GM18517 (cell line): ENCODE results near the gene ACVR2B.
"Not testable (repeated sequence)": the region's sequence is repeated elsewhere in the genome, so short reads cannot be mapped to it uniquely, and the experiment has no call there.

Experiments
- ATAC-seq: cut with Tn5 transposase; IDR thresholded peaks from one replicate; pipeline ENCODE4 v1.9.1; 2021; ENCODE audit warnings: mild to moderate bottlenecking, moderate library complexity; ENCODE audit not compliant: unreplicated experiment

The ACVR2B gene

DNA sequence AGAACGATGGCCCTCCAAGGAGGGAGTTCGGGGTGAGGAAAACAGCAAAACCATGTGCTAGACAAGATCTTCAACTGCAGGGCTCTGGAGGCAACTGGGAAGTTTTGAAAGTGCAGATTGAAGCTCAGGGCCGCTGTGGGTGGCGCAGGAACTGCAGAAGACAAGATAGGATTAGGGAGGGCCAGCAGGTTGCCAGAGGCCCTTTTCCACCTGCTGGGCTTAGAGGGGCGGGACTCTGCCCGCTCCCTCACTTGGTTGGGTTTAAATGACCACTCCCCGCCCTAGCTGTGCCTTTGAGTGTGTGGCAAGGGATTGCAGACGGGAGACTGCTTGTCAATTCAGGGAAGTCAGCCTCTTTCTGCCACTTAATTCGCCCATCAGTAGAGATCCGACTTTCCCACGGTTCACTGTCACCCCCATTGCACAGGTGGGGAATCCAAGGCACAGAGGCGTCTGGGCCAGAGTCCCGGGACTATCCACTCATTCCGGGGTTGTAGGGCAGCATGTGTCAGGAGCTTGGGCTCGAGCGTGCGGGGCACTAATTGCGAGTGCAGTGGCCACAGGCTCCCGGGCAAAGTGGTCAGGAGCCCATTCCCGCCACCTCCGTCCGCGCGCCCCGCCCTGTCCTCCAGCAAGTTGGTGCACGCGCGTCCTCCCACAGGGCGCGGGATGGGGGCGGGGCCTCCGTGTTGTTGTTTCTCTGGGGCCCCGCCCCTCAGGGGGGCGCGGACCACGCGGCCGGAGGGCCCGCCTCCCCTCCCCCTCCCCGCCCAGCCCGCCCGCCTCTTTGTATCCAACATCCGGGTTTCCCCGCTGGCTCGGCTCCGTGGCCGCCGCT lies at the start of gene ACVR2B:
TSS of gene ACVR2B (plus strand) at position 816 of the 838 bp plus-strand sequence. CDS start 433 bp downstream, outside the sequence.
- ATAC-seq, result peak; percentile 39

DNA sequence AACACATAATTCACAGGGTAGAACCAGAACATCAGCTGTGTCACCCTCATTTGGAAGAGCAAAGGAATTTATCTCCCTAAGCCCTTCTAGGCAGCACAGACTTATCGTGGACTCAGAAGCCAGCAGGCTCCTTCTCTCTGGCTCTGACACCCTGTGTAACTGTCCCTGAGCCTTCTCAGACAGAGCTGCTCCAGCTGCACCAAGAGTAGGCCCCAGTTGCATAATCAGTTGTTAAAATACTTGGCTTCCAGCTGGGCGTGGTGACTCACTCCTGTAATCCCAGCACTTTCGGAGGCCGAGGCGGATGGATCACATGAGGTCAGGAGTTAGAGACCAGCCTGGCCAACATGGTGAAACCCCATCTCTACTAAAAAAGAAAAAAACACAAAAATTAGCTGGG lies 49.4 kb upstream of the ACVR2B start:
- no peak for ATAC-seq

DNA sequence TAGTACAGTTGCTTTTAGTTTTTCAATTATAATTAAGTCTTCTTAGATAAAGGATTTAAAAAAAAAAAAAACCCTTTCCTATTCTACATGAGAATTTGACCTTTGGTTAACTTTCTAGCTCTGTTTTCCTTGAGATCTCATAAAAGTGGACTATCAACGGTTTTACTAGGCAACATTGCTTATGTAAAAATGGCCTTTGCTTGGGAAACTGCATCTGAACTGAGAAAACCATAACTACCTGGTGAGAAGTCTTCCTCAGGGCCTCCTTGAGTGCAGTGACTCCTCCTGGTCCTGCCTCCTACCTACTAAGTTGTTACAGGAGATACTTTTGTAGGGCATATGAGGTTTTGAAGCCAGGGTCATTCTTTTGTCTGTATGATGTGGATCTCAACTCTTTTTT lies 42.1 kb upstream of the ACVR2B start:
- no peak for ATAC-seq

DNA sequence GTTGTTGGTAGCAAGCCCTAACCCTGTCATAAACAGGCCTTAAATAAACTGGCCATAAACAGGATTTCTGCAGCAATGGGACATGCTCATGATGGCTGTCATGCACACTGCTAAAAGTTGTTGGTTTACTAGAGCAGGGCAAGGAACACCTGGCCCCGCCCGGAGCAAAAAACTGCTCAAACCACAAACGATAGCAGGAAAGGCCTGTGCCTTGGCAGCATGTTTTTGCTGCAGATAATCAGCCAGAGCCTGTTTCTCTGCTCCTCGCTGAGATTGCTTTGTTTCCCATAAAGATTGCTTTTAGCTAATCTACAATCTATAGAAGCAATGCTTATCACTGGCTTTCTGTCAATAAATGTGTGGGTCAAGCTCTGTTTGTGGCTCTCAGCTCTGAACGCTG lies 32.9 kb upstream of the ACVR2B start:
- ATAC-seq, result not testable (repeated sequence)

DNA sequence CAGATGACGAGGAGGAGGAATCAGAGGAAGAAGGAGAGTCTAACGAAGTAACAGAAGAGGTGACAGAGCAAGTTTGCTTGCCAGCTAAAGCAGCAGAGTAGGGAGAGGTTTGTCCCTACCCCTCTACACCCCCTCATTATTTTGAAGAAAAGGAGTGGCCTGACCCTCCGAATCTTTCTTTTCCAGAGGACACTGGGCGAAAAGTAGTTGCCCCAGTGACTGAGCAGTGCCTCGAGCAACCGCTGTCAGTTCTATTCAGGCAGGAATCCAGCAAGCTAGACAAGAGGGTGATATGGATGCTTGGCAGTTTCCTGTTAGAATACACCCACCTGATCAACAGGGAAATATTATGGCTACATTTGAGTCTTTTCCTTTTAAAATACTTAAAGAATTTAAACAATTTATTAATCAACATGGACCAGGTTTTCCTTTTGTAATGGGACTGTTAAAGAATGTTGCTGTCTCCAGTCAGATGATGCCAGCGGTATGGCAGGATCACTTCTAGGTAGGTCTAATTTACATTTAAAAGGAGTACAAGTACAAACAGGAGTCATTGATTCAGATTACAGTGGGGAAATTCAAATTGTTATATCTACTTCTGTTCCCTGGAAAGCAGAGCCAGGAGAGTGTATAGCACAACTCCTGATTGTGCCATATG lies 31.9 kb upstream of the ACVR2B start:
- no peak for ATAC-seq

DNA sequence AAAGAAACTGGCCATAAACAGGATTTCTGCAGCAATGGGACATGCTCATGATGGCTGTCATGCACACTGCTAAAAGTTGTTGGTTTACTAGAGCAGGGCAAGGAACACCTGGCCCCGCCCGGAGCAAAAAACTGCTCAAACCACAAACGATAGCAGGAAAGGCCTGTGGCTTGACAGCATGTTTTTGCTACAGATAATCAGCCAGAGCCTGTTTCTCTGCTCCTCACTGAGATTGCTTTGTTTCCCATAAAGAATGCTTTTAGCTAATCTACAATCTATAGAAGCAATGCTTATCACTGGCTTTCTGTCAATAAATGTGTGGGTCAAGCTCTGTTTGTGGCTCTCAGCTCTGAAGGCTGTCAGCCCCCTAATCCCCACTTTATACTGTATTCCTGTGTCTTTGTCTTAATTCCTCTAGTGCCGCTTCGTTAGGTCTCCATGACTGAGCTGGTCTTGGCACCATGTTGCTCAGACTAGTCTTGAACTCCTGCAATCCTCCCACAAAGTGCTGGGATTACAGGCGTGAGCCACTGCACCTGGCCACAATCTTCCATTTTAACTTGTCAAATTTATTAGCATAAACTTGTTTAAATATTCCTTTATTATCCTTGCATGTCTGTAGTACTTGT lies 26.8 kb upstream of the ACVR2B start:
- not testable (repeated sequence) for ATAC-seq

DNA sequence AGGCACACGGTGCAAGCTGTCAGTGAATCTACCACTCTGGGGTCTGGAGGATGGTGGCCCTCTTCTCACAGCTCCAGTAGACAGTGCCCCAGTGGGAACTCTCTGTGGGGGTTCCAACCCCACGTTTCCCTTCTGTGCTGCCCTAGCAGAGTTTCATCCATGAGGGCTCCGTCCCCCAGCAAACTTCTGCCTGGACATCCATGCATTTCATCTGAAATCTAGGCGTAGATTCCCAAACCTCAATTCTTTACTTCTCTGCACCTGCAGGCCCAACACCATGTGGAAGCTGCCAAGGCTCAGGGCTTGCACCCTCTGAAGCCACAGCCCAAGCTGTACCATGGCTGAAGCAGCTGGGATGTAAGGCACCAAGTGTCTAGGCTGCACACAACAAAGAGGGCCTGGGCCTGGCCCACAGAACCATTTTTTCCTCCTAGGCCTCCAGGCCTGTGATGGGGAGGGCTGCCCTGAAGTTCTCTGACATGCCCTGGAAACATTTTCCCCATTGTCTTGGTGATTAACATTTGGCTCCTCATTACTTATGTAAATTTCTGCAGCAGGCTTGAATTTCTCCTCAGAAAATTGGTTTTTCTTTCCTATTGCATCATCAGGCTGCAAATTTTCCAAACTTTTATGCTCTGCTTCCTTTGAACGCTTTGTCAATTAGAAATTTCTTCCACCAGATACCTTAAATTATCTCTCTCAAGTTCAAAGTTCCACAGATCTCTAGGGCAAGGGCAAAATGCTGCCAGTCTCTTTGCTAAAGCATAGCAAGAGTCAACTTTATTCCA lies 20.6 kb upstream of the ACVR2B start:
- ATAC-seq, result not testable (repeated sequence)

DNA sequence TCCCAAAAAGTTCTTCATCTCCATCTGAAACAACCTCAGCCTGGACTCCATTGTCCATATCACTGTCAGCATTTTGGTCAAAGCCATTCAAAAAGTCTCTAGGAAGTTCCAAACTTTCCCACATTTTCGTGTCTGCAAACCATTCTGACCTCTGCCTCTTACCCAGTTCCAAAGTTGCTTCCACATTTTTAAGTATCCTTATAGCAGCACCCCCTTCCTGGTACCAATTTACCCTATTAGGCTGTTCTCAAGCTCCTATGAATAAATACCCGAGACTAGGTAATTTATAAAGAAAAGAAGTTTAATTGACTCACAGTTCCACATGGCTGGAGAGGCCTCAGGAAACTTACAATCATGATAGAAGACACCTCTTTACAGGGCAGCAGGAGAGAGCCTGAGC lies 20.0 kb upstream of the ACVR2B start:
- ATAC-seq, result not testable (repeated sequence)

DNA sequence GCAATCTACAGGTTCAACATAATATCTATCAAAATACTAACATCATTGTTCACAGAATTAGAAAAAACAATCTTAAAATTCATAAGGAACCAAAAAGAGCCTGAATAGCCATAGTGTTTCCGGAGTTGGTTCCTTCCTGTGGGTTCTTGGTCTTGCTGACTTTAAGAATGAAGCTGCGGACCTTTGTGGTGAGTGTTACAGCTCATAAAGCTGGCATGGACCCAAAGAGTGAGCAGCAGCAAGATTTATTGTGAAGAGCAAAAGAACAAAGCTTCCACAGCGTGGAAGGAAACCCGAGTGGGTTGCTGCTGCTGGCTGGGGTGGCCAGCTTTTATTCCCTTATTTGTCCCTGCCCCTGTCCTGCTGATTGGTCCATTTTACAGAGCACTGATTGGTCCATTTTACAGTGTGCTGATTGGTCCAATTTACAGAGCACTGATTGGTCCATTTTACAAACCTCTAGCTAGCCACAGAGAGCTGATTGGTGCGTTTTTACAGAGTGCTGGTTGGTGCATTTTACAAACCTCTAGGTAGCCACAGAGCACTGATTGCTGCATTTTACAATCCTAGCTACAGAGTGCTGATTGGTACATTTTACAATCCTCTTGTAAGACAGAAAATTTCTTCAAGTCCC lies 15.1 kb upstream of the ACVR2B start:
- ATAC-seq, result not testable (repeated sequence)

DNA sequence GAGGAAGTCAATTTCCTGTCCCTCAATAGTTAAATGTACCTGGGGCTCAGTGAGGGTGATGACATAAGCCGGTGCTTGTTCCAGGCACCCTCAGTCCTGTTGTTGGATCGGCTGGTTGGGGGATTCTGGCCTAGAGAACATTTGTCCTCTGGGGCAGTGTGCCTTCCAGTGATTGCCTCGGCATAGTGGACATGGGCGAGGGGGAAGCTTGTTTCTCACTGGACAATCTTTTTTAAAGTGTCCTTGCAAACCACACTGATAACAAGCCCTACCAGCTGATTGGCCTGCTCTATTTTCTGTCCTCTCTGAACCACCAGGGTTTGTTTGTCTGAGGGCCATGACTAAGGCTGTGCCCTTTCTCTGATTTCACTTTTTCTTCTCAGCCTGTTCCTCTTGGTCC lies 10.5 kb upstream of the ACVR2B start:
- not testable (repeated sequence) for ATAC-seq

DNA sequence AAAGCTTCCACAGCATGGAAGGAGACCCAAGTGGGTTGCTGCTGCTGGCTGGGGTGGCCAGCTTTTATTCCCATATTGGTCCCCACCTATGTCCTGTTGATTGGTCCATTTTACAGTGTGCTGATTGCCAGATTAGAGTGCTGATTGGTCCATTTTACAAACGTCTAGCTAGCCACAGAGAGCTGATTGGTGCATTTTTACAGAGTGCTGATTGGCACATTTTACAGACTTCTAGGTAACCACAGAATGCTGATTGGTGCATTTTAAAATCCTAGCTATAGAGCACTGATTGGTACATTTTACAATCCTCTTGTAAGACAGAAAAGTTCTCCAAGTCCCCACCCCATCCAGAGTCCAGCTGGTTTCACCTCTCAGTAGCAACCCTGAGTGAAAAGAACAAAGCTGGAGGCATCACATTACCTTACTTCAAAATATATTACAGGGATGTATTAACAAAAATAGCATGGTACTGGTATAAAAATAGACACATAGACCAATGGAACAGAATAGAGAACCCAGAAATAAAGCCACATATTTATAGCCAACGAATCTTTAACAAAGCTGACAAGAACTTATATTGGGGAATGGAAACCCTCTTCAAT lies 7.5 kb upstream of the ACVR2B start:
- no peak for ATAC-seq

DNA sequence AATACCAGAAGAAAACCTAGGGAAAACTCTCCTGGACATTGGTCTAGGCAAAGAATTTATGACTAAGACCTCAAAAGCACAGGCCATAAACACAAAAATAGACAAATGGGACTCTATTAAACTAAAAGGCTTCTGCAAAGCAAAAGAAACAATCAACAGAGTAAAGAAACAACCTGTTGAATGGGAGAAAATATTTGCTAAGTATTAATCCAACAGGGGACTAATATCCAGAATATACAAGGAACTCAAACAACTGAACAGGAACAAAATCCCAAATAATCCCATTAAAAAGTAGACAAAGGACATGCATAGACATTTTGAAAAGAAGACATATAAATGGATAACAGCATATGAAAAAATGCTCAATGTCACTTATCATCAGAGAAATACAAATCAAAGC lies 6.9 kb upstream of the ACVR2B start:
- ATAC-seq, result no peak

DNA sequence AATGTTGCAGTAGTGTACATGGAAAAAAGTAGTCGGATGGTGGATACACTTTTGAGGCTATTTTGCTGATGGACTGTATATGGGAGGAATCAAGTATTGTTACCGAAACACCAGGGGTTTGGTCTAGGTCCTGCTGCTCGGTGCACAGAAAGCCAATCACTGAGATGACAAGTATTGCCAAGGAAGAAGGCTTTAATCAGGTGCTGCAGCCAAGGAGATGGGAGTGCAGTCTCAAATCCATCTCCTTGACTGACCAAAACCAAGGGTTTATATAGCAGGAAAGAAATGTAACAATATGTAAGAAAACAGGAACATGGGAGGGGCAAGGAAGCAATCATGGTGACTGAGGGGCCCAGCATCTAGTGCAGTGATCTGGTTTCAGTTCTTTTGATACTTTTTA lies 2.8 kb upstream of the ACVR2B start:
- no peak for ATAC-seq

DNA sequence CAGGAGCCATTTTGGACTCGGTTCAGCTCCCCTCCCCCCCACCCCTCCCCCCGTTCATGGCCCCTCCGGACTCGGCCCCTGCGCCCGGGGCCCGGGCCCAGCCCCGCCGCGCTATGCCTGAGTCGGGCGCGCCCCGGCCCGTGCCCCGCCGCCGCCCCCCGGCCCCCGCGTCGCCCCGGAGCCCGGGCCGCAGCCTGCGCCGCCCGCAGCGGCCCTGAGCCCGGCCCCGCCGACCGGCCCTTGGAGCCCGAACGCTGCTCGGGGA lies 155 bp downstream of the ACVR2B start:
- no peak for ATAC-seq

DNA sequence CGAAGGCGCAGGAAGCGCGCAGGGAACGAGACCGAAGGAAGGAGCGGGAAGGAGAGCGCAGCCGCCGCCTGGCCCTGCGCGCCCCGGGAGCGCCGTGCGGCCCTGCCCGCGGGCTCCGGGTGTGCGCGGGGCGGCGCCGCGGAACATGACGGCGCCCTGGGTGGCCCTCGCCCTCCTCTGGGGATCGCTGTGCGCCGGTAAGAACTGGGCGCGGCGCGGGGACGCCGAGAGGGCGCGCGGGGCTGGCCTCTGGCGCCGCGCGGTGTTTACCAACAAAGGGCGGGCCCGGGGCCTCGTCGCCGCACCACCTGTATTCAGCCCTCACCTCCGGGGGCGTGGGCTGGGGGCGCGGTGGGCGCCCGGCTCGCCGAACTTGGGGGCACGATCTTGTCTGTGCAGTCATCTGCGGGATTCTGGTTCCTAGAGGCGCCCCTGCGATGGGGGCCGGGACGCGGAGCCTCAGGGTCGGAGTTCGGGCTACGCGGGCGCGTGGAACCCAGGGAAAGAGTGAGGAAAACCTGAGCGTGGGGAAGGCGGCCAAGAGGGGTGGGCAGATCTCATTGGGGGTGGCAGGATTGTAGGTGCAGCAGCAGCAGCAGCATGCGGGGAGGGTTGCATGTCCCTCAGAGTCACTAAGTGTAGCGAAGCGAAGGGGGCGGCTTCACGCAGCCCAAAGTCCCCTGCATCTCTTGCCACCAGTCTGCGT lies 641 bp downstream of the ACVR2B start:
- ATAC-seq, result peak; percentile 35

DNA sequence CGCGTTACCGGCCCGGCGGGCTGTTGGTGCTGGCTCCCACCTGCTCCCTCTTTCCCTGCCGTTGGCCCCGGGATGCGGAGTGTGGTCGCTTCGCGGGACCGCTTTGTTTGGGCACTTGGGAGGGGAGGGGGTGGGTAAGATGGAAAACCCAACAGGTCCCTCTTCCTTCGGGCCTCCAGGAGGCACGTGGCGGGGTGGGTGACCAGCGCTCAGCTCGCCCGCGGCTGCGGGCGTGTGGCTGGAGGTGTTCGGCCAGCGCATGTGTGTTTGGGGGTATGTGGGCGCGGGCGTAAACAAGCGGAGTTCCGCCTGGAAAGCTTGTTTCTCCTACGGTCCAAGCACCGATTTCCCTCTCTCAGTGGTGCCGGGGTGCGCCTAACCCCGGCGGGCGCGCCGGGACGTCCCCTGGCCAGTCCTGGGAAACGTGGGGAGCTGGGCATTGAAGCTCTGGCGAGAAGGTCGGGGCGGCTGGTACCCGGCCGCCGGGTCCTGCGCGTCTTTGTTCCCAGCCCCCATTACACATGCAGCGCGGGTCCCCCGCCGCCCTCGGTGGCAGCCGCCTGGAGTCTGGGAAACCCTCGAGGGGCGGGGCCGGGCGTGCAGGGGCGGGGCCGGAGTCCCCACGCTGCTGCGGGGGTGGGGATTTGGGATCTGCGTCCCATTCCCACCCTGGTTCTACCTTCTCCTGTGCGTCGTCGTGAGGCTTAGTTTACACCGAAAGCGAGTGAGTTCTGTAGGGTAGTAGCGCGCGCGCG lies 1.4 kb downstream of the ACVR2B start:
- no peak for ATAC-seq

DNA sequence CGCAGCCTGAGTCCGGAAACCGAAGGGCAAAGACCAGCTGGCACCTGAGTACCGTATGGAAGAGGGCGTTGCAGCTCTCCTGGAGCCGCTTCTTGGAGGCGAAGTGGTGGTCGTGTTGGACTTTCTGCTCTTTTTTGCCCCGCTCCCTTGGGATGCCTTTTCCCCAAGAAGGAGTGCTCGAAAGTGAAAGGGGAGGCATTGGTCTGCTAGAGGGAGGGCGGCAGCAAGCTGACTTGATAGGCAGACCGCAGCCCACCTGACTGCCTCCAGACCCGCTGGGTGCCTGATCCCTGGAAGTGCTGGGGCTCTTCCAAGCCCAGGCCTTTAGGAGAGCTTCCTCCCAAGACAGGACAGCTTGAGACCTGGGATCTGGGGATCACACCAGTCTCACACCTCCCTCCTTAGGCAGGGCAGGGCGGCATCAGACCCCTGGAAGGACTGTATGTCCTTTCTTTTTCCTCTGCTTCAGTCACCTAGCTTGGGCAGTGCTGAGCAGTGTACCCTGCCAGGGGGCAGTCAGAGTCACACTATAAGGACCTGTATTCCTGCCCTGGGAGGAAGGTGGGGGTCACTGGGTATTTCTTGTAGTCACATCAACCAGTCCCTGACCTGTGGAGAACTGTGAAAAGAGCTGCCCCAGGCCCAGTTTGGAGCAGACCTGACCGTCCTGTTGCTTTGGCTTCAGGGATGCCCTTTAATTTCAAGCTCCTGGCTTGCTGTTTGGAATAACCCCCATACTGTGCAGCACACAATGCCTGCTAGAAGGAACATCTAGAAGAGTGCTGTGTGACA lies 2.1 kb downstream of the ACVR2B start:
- ATAC-seq, result no peak
